HCT116 (cell line): ENCODE results near the gene ITPKB.

Source experiments
- CEBPB ChIP-seq: IDR thresholded peaks from 2 replicates; pipeline ENCODE4 v1.6.1; 2012; ENCODE audit warnings: low read depth
- EGR1 ChIP-seq: IDR thresholded peaks from 2 replicates; pipeline ENCODE4 v1.6.1; 2012; ENCODE audit warnings: low read depth
- TF ChIP-seq, protein P1 (sequence below), 3 experiments: fragments of 200-600 bp in 1 of 3; sonication (generic) in 1 of 3; IDR thresholded peaks in 2 of 3; conservative IDR thresholded peaks in 1 of 3; 2 replicates each; pipeline ENCODE4 v1.5.1; 2012 to 2017; ENCODE audit warnings: low read depth in 2 of 3, low read length in 2 of 3, antibody characterized with exemption in 1 of 3, borderline replicate concordance in 1 of 3, control low read depth in 1 of 3, mild to moderate bottlenecking in 1 of 3, mixed read lengths in 1 of 3, mixed run types in 1 of 3, moderate library complexity in 1 of 3; ENCODE audit not compliant: insufficient read depth in 1 of 3
- TF ChIP-seq, protein P2 (sequence below): IDR thresholded peaks from 2 replicates; pipeline ENCODE4 v1.6.1; 2011; ENCODE audit warnings: mild to moderate bottlenecking, low read length, moderate library complexity; ENCODE audit not compliant: insufficient replicate concordance; ENCODE audit errors: extremely low read depth

DNA sequence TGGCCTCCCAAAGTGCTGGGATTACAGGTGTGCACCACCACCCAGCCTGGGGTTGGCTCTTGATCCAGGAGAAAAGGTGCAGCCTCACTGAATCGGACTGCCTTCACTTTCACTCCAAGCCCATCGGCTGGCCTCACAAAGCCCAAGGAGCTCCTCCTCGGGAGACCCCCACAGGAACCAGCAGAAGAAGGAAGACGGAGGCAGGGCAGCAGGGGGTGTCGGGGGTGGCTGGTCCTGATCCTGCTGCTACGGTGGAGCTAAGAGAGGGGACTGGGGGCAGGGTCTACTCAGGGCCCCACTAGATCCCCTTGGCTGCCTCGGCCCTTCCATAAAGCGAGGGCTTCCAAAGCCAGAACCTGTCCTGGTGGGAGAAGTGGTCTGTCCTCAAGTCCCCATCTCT is 96.7 kb downstream of the ITPKB start:
- TF ChIP-seq, protein P1, sequence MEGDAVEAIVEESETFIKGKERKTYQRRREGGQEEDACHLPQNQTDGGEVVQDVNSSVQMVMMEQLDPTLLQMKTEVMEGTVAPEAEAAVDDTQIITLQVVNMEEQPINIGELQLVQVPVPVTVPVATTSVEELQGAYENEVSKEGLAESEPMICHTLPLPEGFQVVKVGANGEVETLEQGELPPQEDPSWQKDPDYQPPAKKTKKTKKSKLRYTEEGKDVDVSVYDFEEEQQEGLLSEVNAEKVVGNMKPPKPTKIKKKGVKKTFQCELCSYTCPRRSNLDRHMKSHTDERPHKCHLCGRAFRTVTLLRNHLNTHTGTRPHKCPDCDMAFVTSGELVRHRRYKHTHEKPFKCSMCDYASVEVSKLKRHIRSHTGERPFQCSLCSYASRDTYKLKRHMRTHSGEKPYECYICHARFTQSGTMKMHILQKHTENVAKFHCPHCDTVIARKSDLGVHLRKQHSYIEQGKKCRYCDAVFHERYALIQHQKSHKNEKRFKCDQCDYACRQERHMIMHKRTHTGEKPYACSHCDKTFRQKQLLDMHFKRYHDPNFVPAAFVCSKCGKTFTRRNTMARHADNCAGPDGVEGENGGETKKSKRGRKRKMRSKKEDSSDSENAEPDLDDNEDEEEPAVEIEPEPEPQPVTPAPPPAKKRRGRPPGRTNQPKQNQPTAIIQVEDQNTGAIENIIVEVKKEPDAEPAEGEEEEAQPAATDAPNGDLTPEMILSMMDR (IDR thresholded peaks at IDR 0.05 in 2 of 3, conservative IDR thresholded peaks at IDR 0.05 in 1 of 3; ENCODE audit: borderline replicate concordance in 1 of 3, insufficient read depth in 1 of 3, low read depth in 2 of 3, low read length in 2 of 3) = no peak
- TF ChIP-seq EGR1 = no peak
- TF ChIP-seq, protein P2, sequence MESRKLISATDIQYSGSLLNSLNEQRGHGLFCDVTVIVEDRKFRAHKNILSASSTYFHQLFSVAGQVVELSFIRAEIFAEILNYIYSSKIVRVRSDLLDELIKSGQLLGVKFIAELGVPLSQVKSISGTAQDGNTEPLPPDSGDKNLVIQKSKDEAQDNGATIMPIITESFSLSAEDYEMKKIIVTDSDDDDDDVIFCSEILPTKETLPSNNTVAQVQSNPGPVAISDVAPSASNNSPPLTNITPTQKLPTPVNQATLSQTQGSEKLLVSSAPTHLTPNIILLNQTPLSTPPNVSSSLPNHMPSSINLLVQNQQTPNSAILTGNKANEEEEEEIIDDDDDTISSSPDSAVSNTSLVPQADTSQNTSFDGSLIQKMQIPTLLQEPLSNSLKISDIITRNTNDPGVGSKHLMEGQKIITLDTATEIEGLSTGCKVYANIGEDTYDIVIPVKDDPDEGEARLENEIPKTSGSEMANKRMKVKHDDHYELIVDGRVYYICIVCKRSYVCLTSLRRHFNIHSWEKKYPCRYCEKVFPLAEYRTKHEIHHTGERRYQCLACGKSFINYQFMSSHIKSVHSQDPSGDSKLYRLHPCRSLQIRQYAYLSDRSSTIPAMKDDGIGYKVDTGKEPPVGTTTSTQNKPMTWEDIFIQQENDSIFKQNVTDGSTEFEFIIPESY = no peak
- TF ChIP-seq CEBPB = no peak
